Right forelimb (tissue), 1 donor: Measurements from ENCODE around the gene SSUH2.

Experiments used
- DNase-seq: peaks from one replicate; pipeline ENCODE4 v3.0.0-alpha.2; 2018

The SSUH2 gene

DNA sequence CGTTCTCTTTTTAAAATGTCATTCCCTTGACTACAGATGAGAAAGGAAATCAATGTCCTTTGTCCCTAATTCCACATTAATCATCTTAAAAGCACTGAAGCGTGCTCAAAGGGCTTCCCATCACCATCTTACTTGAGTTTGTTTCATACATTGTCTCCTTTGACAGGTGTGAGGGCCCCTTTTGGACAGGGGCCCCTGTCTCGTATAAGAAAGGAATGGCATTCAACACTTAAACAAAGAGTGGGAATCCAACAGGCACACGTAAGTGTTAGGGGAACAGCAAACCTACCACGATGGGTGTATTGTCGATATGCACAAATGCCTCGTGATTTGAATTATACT is 5.0 kb downstream of the SSUH2 start:
- DNase-seq: no peak

DNA sequence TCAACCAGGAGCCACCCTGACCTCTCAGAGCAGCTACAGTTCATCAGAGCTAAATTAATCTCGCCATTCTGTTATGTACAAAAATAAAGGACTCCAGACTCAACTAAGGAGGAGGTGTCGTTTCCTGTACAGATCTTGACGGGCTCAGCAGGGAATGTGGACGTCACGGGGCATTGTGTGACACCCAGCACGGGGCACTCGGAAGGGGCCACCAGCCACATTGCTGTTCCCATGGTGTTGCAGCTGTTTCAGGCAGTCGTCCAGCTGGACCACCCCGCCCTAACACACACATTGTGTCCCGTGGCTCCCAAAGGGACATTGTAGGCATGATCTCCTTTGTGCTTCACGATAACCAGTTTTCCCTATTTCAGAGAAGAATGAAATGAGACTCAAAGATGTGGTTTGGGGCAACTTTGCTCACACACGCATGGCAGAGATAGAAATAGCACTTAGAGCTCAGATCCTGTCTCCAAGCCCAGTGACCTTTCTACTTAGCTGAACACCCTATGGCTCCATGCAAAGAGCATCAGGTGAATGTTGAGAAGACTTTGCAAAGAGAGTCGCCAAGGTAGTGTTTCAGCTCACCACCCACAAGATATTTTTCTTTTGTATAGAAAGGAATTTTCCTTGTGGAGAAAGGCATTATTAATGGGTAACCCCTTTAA is 5.5 kb downstream of the SSUH2 start:
- DNase-seq: peak; percentile 63

- no peak for DNase-seq
Observed at GRCh38 chr3:8637348-8637747, 7.2 kb downstream of the SSUH2 start.

DNA sequence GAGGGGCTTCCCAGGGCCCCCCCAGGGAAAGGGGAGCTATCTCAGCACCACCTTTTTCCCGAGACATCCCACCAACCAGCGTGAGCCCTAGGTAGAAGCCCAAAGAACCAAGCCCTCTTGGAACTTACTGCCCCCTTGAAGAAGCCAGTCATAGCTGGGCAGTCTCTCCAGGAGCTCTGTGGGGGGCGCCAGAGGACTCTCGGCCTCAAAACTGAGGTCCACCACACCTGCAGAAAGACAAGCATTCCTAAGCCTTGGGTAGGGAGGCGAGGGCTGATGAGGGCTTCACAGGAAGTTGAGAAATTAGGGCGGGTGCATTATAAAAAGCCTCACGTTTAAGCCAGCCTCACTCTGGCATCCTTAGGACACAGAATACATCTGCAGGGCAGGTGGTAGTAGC is 9.0 kb downstream of the SSUH2 start:
- DNase-seq: no peak

- DNase-seq: no peak
Observed at GRCh38 chr3:8635125-8635524, 9.5 kb downstream of the SSUH2 start.

DNA sequence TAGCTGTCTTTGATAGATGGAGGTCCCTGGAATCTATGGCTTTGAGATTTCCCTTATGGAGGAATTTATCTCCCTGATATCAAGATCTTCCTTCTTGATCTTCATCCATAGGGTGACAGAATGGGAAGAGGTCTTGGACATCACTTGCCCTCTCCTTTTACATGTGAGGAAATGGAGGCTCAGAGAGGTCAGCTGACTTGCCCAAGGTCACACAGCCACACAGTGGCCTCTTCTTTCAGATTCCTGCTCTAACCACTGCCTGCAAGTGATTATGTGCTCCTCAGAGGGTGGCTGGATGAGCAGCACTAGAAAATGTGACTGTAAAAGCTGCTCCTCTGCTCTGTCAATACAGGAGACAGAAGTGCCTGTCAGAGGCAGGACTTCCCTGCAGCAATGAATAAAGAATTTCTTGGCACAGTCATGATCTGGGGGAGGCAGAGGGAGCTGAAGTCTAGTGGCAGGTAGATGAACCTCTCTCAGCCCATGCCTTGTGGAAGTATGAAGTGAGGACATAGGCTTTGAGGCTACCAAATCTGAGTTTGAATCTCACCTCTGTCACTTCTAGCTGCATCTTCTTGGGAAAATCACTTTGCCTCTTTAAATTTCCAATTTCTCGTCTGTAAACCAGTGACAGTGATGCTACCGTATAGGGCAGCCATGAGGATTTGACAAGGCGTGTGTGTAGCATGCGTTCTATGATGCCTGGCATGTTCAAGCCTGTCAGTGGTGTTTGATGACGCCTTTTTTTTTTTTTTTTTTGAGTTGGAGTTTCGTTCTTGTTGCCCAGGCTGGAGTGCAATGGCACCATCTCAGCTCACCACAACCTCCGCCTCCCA is 12.0 kb downstream of the SSUH2 start:
- DNase-seq: no peak

DNA sequence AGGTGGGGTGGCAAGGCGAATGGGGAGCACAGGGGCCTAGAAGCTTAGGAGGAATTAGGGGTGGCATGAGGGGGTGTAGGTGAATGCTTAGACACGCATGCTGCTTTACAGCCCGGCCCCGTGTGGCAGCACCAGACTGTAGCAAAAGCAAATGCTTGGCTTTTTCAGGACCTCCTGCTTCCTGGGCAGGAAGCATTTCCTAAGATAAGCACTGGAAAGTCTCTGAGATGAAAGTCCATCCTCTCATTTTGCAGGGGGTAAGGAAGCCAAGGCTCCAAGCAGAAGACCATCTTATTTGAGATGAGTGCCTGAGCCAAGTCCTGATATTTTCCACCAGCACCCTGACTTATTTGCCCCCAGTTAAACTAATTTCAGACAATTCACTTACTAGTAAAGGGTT is 12.9 kb downstream of the SSUH2 start:
- DNase-seq: no peak

- DNase-seq: no peak
Observed at GRCh38 chr3:8629151-8630021, 15.2 kb downstream of the SSUH2 start.

GRCh38 chr3:8627949-8628348 is 16.6 kb downstream of the SSUH2 start:
- DNase-seq: no peak

GRCh38 chr3:8627201-8627940 is 17.2 kb downstream of the SSUH2 start:
- no peak for DNase-seq

DNA sequence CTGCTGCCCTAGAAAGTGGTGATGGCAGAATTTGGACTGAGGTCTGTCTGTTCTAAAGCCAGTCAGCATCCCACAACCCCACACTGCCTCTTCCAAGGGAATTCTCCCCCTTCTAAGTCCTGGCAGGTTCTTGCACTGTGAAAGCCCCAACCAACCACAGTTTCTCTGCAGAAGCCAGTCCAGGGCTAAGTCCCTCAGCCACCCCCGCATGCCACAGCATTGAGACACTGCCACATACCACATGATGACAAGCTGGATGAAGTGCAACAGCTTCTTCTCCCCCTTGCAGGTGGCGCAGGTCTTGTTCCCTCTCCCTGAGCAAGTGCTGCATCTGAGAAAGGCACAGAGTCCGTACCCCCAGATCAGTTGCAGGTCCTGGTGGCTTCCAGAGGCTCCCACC is 18.6 kb downstream of the SSUH2 start:
- no peak for DNase-seq

DNA sequence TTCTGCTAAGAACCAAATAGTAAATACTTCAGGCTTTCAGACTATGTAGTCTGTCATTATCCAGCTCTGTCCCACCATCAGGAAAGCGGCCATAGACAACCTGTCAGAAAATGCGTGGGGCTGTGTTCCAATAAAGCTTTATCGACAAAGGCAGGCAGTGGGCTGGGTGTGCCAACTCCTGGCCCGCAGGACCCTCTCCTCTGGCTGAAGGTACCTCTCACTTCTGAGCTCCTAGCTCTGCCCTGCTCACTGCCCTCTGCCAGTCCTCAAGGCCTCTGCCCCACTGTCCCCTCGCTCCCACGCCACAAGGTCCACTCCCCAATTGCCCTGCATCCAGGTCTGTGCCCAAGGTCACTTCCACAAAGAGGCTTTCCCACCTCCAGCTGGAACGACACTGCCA is 20.0 kb downstream of the SSUH2 start:
- DNase-seq: no peak

DNA sequence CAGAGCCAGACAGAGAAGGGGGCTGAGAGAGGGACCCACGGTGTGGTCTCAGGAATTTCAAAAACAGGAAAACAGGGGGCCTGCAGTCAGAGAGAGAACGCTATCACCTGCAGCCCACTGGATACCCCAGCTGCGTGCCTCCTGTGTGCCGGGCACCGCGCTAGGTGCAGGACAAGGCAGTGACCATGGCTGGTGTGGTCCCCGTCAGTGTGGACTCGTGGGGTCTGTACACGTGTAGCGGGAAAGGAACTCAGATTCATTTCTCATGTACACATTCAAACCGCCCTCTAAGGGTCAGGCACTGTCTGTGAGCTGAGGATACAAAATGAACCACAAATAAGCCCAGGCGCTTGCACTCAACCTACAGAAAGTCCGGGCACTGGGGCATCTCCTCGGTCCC is 20.9 kb downstream of the SSUH2 start:
- no peak for DNase-seq

DNA sequence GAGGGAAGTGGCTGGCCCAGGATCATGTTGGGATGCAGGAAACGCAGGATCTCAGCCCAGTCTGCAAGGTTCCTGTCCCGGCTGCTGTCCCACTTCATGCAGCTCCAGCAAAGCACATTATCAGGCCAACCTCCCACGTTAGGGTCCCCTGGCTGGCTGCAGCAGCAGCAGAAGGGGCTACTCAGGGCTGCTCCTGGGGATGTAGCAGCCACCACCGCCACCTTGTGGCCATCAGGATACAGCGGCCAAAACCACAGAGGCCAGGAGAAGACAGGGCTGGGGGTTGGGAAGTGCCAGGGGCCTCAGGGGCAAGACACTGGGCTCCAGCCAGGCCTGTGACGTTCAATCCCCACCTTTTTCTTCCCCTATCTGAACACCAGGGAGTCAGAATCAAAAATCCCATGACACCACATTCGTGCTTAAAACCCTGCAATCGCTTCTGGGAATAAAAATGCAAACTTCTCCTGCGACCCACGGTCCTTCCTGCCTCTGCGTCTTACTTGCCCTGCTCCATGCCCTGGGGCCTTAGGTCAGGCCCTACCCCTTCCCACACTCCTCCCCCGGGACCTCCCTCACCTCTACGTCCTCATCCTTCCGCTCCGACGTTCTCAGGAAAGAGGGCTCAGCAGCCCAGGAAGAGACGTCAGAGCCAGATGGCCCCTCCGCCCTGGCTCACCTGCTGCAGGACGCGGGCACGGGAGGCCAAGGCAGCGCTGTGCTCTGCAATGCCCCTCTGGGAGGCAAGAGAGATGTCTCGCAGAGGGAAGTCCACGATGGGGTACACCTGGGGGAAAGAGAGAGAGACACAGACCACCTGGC is 21.5 kb downstream of the SSUH2 start:
- peak; percentile 87 for DNase-seq

- DNase-seq: no peak
Observed at GRCh38 chr3:8621872-8622271, 22.7 kb downstream of the SSUH2 start.

DNA sequence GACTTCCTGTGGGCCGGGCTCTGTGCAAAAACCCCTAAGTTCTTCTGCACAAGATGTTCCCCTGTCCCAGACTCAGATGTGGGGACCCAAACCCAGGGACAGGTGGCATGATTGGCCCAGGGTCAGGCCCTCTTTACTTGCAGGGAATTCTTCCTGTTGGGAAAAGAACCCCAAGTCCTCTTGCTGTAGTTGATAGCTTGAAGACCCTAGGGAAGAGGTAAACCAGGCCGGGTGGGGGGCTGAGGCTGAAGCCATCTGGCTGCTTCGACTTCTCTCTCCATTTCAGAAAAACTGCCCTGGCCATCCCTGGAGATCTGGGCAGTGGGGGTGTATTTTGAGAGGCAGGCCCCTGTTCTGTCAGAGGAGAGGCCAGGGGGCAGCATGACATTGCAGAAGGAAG is 23.5 kb downstream of the SSUH2 start:
- no peak for DNase-seq

DNA sequence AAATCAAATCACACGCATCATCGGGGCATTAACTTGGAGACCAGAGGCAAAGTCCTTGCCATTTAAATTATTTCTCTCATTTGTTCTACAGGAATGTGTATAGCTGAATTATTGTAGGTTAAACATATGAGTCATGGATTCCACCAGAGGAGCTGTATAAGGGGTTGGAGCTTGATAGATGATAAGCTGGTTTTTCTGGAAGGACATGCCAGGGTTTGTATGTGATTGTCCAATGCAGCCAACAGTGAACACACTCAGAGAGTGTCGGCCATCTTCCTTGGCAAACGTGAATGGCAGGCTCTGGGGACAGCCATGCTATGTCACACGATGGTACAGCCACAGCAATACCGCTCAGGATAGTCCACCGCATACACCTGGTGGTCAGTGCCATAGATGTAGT is 25.1 kb downstream of the SSUH2 start:
- no peak for DNase-seq

GRCh38 chr3:8618950-8619349 is 25.6 kb downstream of the SSUH2 start:
- no peak for DNase-seq

- DNase-seq: no peak
Observed at GRCh38 chr3:8617921-8618320, 26.7 kb downstream of the SSUH2 start.

DNA sequence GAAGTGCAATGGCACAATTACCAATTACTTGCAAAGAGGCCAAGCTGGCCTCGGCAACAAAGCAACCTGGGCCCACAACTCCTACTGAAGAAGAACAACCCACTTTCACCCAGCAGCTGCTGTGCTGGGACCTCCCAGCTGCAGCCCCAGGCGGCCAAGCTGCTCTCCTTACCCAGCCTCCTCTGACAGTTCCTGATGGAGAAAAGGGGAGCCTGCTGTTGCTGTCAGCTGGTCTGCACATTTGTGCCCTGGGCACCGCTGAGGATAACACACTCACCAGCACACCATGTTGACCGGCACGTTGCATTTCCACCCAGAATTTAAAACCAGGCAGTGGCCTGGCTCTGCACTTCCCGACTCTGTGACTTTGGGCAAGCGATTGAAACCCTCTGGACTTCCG is 33.6 kb downstream of the SSUH2 start:
- DNase-seq: no peak

GRCh38 chr3:8608791-8609467 is 35.7 kb downstream of the SSUH2 start:
- no peak for DNase-seq
